SIG-M5 treated with dmso at 0.1 percent for 504 hours (cell line): ENCODE results near the gene ZNF391.
"Not testable (repeated sequence)": the region's sequence is repeated elsewhere in the genome, so short reads cannot be mapped to it uniquely, and the experiment has no call there.

Experiments
- DNase-seq: peaks from one replicate; lab custom pipeline; 2025; ENCODE audit not compliant: unreplicated experiment; lab: John Stamatoyannopoulos, UW

Gene ZNF391

GRCh38 chr6:27422651-27423332 lies 34.2 kb downstream of the ZNF391 start:
- no peak for DNase-seq

- not testable (repeated sequence) for DNase-seq
Observed at GRCh38 chr6:27424851-27425250, 36.3 kb downstream of the ZNF391 start.

GRCh38 chr6:27426045-27426620 lies 37.6 kb downstream of the ZNF391 start:
- DNase-seq, result no peak

- no peak for DNase-seq
Observed at GRCh38 chr6:27428502-27428901, 39.9 kb downstream of the ZNF391 start.

- no peak for DNase-seq
Observed at GRCh38 chr6:27428966-27429365, 40.4 kb downstream of the ZNF391 start.

- no peak for DNase-seq
Observed at GRCh38 chr6:27433714-27434113, 45.2 kb downstream of the ZNF391 start.

- DNase-seq, result no peak
Observed at GRCh38 chr6:27439371-27439770, 50.8 kb downstream of the ZNF391 start.

- no peak for DNase-seq
Observed at GRCh38 chr6:27441001-27441400, 52.4 kb downstream of the ZNF391 start.

GRCh38 chr6:27442932-27443331 lies 54.4 kb downstream of the ZNF391 start:
- DNase-seq, result no peak

GRCh38 chr6:27448456-27448855 lies 59.9 kb downstream of the ZNF391 start:
- no peak for DNase-seq

GRCh38 chr6:27451660-27452390 lies 63.3 kb downstream of the ZNF391 start:
- DNase-seq, result no peak

- no peak for DNase-seq
Observed at GRCh38 chr6:27452496-27452897, 63.9 kb downstream of the ZNF391 start.
